SH-SY5Y (cell line): ENCODE data around the gene RARRES1.

Source experiments
- GATA2 ChIP-seq: IDR thresholded peaks from 2 replicates; pipeline ENCODE4 v1.6.1; 2011; ENCODE audit warnings: mild to moderate bottlenecking, low read depth, low read length
- GATA3 ChIP-seq: IDR thresholded peaks from 2 replicates; pipeline ENCODE4 v1.6.1; 2011; ENCODE audit warnings: low read depth, mild to moderate bottlenecking, low read length, moderate library complexity

- TF ChIP-seq GATA3: no peak
- no peak for TF ChIP-seq GATA2
Measured at GRCh38 chr3:158728851-158729250, 3.4 kb downstream of the RARRES1 start.
